CD4-positive, alpha-beta T cell (primary cell): Measurements from ENCODE around the gene CHID1. TPM values are rescaled to one million over a fixed set of nuclear protein-coding genes. Genes with fewer than 3 reads are reported as not detected.

Experiments used
- ATAC-seq: fragments of 200-7000 bp; cut with Tn5 transposase; one replicate; pipeline ENCODE4 v1.10.0; 2022; ENCODE audit warnings: mild to moderate bottlenecking; ENCODE audit not compliant: poor library complexity
- CTCF ChIA-PET: fragments of 350-600 bp; sonication (Branson Sonifier 250); formaldehyde crosslinking; loops from one replicate; lab custom pipeline; 2021; ENCODE audit warnings: antibody characterized with exemption, inconsistent platforms; lab: Charles Lee
- POLR2A ChIA-PET: fragments of 350-600 bp; sonication (Branson Sonifier 250); formaldehyde crosslinking; loops from one replicate; lab custom pipeline; 2021; ENCODE audit warnings: antibody characterized with exemption, inconsistent platforms; lab: Charles Lee
- DNase-seq, 14 experiments: peaks; one replicate each; pipeline ENCODE4 v3.0.0-alpha.2; 2013 to 2020; ENCODE audit warnings: mixed read lengths in 2 of 14
- H3K27ac ChIP-seq, 2 donors: one replicate each; pipeline versions ENCODE4 v1.5.1 to v1.7.0; 2013; ENCODE audit warnings: low read length in 2 of 2, low read depth in 1 of 2, mild to moderate bottlenecking in 1 of 2
- H3K27me3 ChIP-seq, 2 experiments: 1 replicate in 1 of 2; 2 replicates in 1 of 2; pipeline versions ENCODE4 v1.6.1 to v1.7.0; 2013; ENCODE audit warnings: low read length in 2 of 2, control low read depth in 1 of 2, mild to moderate bottlenecking in 1 of 2, moderate library complexity in 1 of 2; ENCODE audit not compliant: insufficient read depth in 2 of 2, control insufficient read depth in 1 of 2
- H3K36me3 ChIP-seq: one replicate; pipeline ENCODE4 v1.6.1; 2013; ENCODE audit warnings: low read length, control low read depth; ENCODE audit not compliant: insufficient read depth
- H3K4me1 ChIP-seq: one replicate; pipeline ENCODE4 v1.6.1; 2013; ENCODE audit warnings: low read length, control low read depth; ENCODE audit not compliant: insufficient read depth
- H3K4me3 ChIP-seq: one replicate; pipeline ENCODE4 v1.5.1; 2013; ENCODE audit warnings: mild to moderate bottlenecking, low read length, moderate library complexity
- H3K9me3 ChIP-seq, 2 experiments: 1 replicate in 1 of 2; 2 replicates in 1 of 2; pipeline versions ENCODE4 v1.6.1 to v1.7.0; 2013; ENCODE audit warnings: low read length in 2 of 2, mild to moderate bottlenecking in 2 of 2, control low read depth in 1 of 2, moderate library complexity in 1 of 2; ENCODE audit not compliant: control insufficient read depth in 1 of 2, insufficient read depth in 1 of 2
- H3K27ac Mint-ChIP-seq: one replicate; pipeline ENCODE4 v1.8.0; 2020; ENCODE audit warnings: mixed read lengths
- H3K27me3 Mint-ChIP-seq: one replicate; pipeline ENCODE4 v1.8.0; 2021; ENCODE audit warnings: mixed read lengths
- H3K36me3 Mint-ChIP-seq: one replicate; pipeline ENCODE4 v1.8.0; 2021; ENCODE audit warnings: low read depth, mixed read lengths
- H3K4me1 Mint-ChIP-seq: one replicate; pipeline ENCODE4 v1.8.0; 2021; ENCODE audit warnings: low read depth, mixed read lengths
- H3K4me3 Mint-ChIP-seq: one replicate; pipeline ENCODE4 v1.8.0; 2020; ENCODE audit warnings: mild to moderate bottlenecking, mixed read lengths
- H3K9me3 Mint-ChIP-seq: one replicate; pipeline ENCODE4 v1.8.0; 2020; ENCODE audit warnings: mixed read lengths
- CTCF ChIP-seq: fragments of 200-600 bp; IDR thresholded peaks from one replicate; pipeline ENCODE4 v1.8.0; 2022; ENCODE audit warnings: antibody characterized with exemption, mild to moderate bottlenecking
- intact Hi-C, 2 experiments: fragments of 100-400 bp; cut with DNase I in 1 of 2; cut with micrococcal nuclease in 1 of 2; formaldehyde crosslinking; loops; one replicate each; pipeline versions ENCODE4 v1.15.1 to v1.9.0; 2023 to 2025; cut with DNase I, micrococcal nuclease
- total RNA-seq, 174 experiments: library from RNA in 2 of 174; stranded (reverse) in 2 of 174; gene quantifications; one replicate each; pipeline ENCODE4 v1.2.3 and lab custom pipeline; 2021 to 2026

Gene CHID1
- total RNA-seq, 2 experiments from 2014 or later = 17.1 to 22.8 TPM

GRCh38 chr11:911890-912219, 1.2 kb upstream of the CHID1 start:
- Histone ChIP-seq H3K36me3 (peaks cover 2% of the 10 kb centered on the region), H3K4me1 (peaks cover 21% of the 10 kb centered on the region), H3K4me3 (peak overlapping the region; percentile 76), H3K9me3 (no peaks in the 10 kb centered on the region), H3K27ac (no peak overlapping the region), H3K27me3 (no peaks in the 10 kb centered on the region)
- Mint-ChIP-seq H3K27me3 (no peaks in the 10 kb centered on the region), H3K36me3 (no peaks in the 10 kb centered on the region), H3K4me3 (peak overlapping the region; percentile 92), H3K4me1 (peaks cover 12% of the 10 kb centered on the region), H3K27ac (peak overlapping the region; percentile 62), H3K9me3 (no peaks in the 10 kb centered on the region)
- intact Hi-C loops = no loop called here
- TF ChIP-seq CTCF = no peak
- ChIA-PET POLR2A (interaction anchor here (0.7 to 1.9 kb wide), 2 partner anchors 13 to 69 kb away, joined by 3 to 10 read pairs; partner anchors contain the start of gene TSPAN4), CTCF (interaction anchor here (0.7 kb wide), 1 partner anchor 14 kb away, joined by 3 read pairs; the partner anchor contains the start of gene AP2A2)
- ATAC-seq = no peak
- no peak for DNase-seq

- no peak for TF ChIP-seq CTCF
- ATAC-seq = peak; percentile 24
- no peaks in the 10 kb centered on the region for H3K9me3 Mint-ChIP-seq
- Histone ChIP-seq H3K36me3 (peaks cover 5% of the 10 kb centered on the region), H3K27ac (no peak overlapping the region), H3K27me3 (no peaks in the 10 kb centered on the region), H3K4me1 (peaks cover 21% of the 10 kb centered on the region), H3K4me3 (peak overlapping the region; percentile 76), H3K9me3 (no peaks in the 10 kb centered on the region)
- peak overlapping the region; percentile 92 for H3K4me3 Mint-ChIP-seq
- intact Hi-C loops = no loop called here
- ChIA-PET CTCF (interaction anchor here (0.7 to 1.6 kb wide), 3 partner anchors 9 to 14 kb away, joined by 3 to 5 read pairs (median 3); partner anchors contain the start of gene AP2A2), POLR2A (interaction anchor here (0.7 to 1.9 kb wide), 3 partner anchors 14 to 68 kb away, joined by 3 to 10 read pairs (median 3); partner anchors contain the start of gene TSPAN4)
- peaks cover 12% of the 10 kb centered on the region for H3K4me1 Mint-ChIP-seq
- peak overlapping the region; percentile 62 for H3K27ac Mint-ChIP-seq
- peak in 11 of 14 experiments; percentile 11 to 59 (median 21) for DNase-seq
- H3K27me3 Mint-ChIP-seq = no peaks in the 10 kb centered on the region
- no peaks in the 10 kb centered on the region for H3K36me3 Mint-ChIP-seq
These were observed 650 bp upstream of the CHID1 start for GRCh38 chr11:911031-911889.

- Histone ChIP-seq H3K4me1 (peaks cover 21% of the 10 kb centered on the region), H3K36me3 (peaks cover 8% of the 10 kb centered on the region), H3K9me3 (no peaks in the 10 kb centered on the region), H3K4me3 (peak overlapping the region; percentile 76), H3K27me3 (no peaks in the 10 kb centered on the region), H3K27ac (no peak overlapping the region)
- DNase-seq (peak in 1 of 14 experiments; percentile 23), ATAC-seq (no peak)
- no peaks in the 10 kb centered on the region for H3K9me3 Mint-ChIP-seq
- peak overlapping the region; percentile 95 for H3K4me3 Mint-ChIP-seq
- peaks cover 6% of the 10 kb centered on the region for H3K36me3 Mint-ChIP-seq
- no peak for TF ChIP-seq CTCF
- peaks cover 16% of the 10 kb centered on the region for H3K4me1 Mint-ChIP-seq
- H3K27me3 Mint-ChIP-seq = no peaks in the 10 kb centered on the region
- ChIA-PET POLR2A (interaction anchor here (1.1 to 1.9 kb wide), 4 partner anchors 9 to 30 kb away, joined by 3 to 10 read pairs (median 4); no protein-coding TSS in a partner anchor), CTCF (interaction anchor here (1.6 kb wide), 1 partner anchor 15 kb away, joined by 5 read pairs; no protein-coding TSS in a partner anchor)
- H3K27ac Mint-ChIP-seq = peak overlapping the region; percentile 44
- intact Hi-C loops = loop anchor here in 1 of 2 experiments (1.0 kb wide), 1 partner anchor 15 kb away; the partner anchor contains the start of gene AP2A2
These were observed 494 bp downstream of the CHID1 start for GRCh38 chr11:910044-910588.
